Uterus (tissue), 4 donors: ENCODE results near the gene FAM162A. TPM values are rescaled to one million over a fixed set of nuclear protein-coding genes. Genes with fewer than 3 reads are reported as not detected.
"Not testable (repeated sequence)": the region's sequence is repeated elsewhere in the genome, so short reads cannot be mapped to it uniquely, and the experiment has no call there.

Source experiments
- DNase-seq, 2 donors: peaks; one replicate each; pipeline ENCODE4 v3.0.0-alpha.2; 2019 to 2020
- H3K27ac ChIP-seq, 2 donors: fragments of 200-600 bp; sonication (generic); 1 replicate in 1 of 2; 2 replicates in 1 of 2; pipeline ENCODE4 v1.5.1; 2016 to 2018
- H3K27me3 ChIP-seq, 2 donors: fragments of 200-600 bp; sonication (generic); one replicate each; pipeline ENCODE4 v1.5.1; 2018 to 2019; ENCODE audit warnings: control low read depth in 1 of 2
- H3K36me3 ChIP-seq, 2 donors: fragments of 200-600 bp; sonication (generic); one replicate each; pipeline ENCODE4 v1.5.1; 2019; ENCODE audit warnings: control low read depth in 1 of 2
- H3K4me1 ChIP-seq, 2 donors: fragments of 200-600 bp; sonication (generic); one replicate each; pipeline ENCODE4 v1.5.1; 2018 to 2019; ENCODE audit warnings: control low read depth in 1 of 2
- H3K4me3 ChIP-seq, 2 donors: fragments of 200-600 bp; sonication (generic); 1 replicate in 1 of 2; 2 replicates in 1 of 2; pipeline ENCODE4 v1.5.1; 2018 to 2019; ENCODE audit warnings: mild to moderate bottlenecking in 1 of 2
- H3K9me3 ChIP-seq, 2 donors: fragments of 200-600 bp; sonication (generic); one replicate each; pipeline ENCODE4 v1.5.1; 2019; ENCODE audit warnings: control low read depth in 1 of 2
- CTCF ChIP-seq, 4 experiments: fragments of 200-600 bp in 2 of 4; fragments of 450-650 bp in 2 of 4; sonication (generic) in 2 of 4; IDR thresholded peaks; one replicate each; pipeline ENCODE4 v1.5.1; 2016 to 2019; ENCODE audit warnings: antibody characterized with exemption in 4 of 4, mild to moderate bottlenecking in 2 of 4, moderate library complexity in 1 of 4
- POLR2A ChIP-seq, 2 donors: fragments of 450-650 bp; IDR thresholded peaks; one replicate each; pipeline ENCODE4 v1.6.1; 2016; ENCODE audit warnings: antibody characterized with exemption in 2 of 2, mild to moderate bottlenecking in 1 of 2, moderate library complexity in 1 of 2
- intact Hi-C: fragments of 100-400 bp; cut with DNase I; formaldehyde crosslinking; loops from one replicate; pipeline ENCODE4 v1.15.1; 2023; ENCODE audit warnings: low total_unique reads
- total RNA-seq, 4 donors: library from RNA; depleted of rRNA in 3 of 4; stranded (reverse); fragments of >200 nt in 3 of 4; gene quantifications; one replicate each; pipeline versions ENCODE4 v1.1.0 to v1.2.4, GENCODE V29; 2014 to 2023
- donor health status: DM: yes; HTN: yes; CAD: no.

The FAM162A gene
- total RNA-seq, 4 donors from 2014 or later = 17.6 to 99.9 (median 31.0) TPM

- H3K4me1 ChIP-seq = no peaks in the 10 kb centered on the region
- intact Hi-C loops = no loop called here
- no peak for DNase-seq
- no peak overlapping the region for H3K4me3 ChIP-seq
- no peaks in the 10 kb centered on the region for H3K36me3 ChIP-seq
- no peaks in the 10 kb centered on the region for H3K9me3 ChIP-seq
- no peak overlapping the region for H3K27ac ChIP-seq
- no peaks in the 10 kb centered on the region for H3K27me3 ChIP-seq
- no peak for TF ChIP-seq POLR2A (IDR thresholded peaks at IDR 0.05)
- TF ChIP-seq CTCF (IDR thresholded peaks at IDR 0.05) = no peak
These were observed 25.9 kb upstream of the FAM162A start for GRCh38 chr3:122357828-122358702.

- Histone ChIP-seq H3K9me3 (no peaks in the 10 kb centered on the region), H3K27ac (no peak overlapping the region), H3K4me3 (no peak overlapping the region), H3K36me3 (no peaks in the 10 kb centered on the region), H3K4me1 (no peaks in the 10 kb centered on the region), H3K27me3 (no peaks in the 10 kb centered on the region)
- intact Hi-C loops = no loop called here
- DNase-seq = no peak
- TF ChIP-seq POLR2A (IDR thresholded peaks at IDR 0.05) = no peak
- no peak for TF ChIP-seq CTCF (IDR thresholded peaks at IDR 0.05)
These were observed 25.3 kb upstream of the FAM162A start for GRCh38 chr3:122358703-122359032.

- intact Hi-C loops = no loop called here
- H3K36me3 ChIP-seq = no peaks in the 10 kb centered on the region
- H3K27me3 ChIP-seq = no peaks in the 10 kb centered on the region
- TF ChIP-seq CTCF (IDR thresholded peaks at IDR 0.05) (no peak), POLR2A (IDR thresholded peaks at IDR 0.05) (no peak)
- H3K4me3 ChIP-seq = no peak overlapping the region
- no peak overlapping the region for H3K27ac ChIP-seq
- DNase-seq = no peak
- H3K9me3 ChIP-seq = no peaks in the 10 kb centered on the region
- H3K4me1 ChIP-seq = no peaks in the 10 kb centered on the region
These were observed 22.0 kb upstream of the FAM162A start for GRCh38 chr3:122362026-122362425.

- no peaks in the 10 kb centered on the region for H3K9me3 ChIP-seq
- H3K4me1 ChIP-seq = no peaks in the 10 kb centered on the region
- H3K36me3 ChIP-seq = no peaks in the 10 kb centered on the region
- TF ChIP-seq POLR2A (IDR thresholded peaks at IDR 0.05) (no peak), CTCF (IDR thresholded peaks at IDR 0.05) (no peak)
- no peak overlapping the region for H3K27ac ChIP-seq
- no peaks in the 10 kb centered on the region for H3K27me3 ChIP-seq
- no peak for DNase-seq
- intact Hi-C loops = no loop called here
- H3K4me3 ChIP-seq = no peak overlapping the region
These were observed 19.5 kb upstream of the FAM162A start for GRCh38 chr3:122364490-122364889.

- H3K36me3 ChIP-seq = no peaks in the 10 kb centered on the region
- H3K9me3 ChIP-seq = no peaks in the 10 kb centered on the region
- TF ChIP-seq CTCF (IDR thresholded peaks at IDR 0.05) (no peak), POLR2A (IDR thresholded peaks at IDR 0.05) (no peak)
- no peak overlapping the region for H3K4me3 ChIP-seq
- H3K4me1 ChIP-seq = no peaks in the 10 kb centered on the region
- no peak for DNase-seq
- no peak overlapping the region for H3K27ac ChIP-seq
- intact Hi-C loops = no loop called here
- H3K27me3 ChIP-seq = no peaks in the 10 kb centered on the region
These were observed 18.9 kb upstream of the FAM162A start for GRCh38 chr3:122365073-122365472.

GRCh38 chr3:122365582-122366378 lies 18.2 kb upstream of the FAM162A start:
- H3K4me1 ChIP-seq, H3K4me3 ChIP-seq, H3K27me3 ChIP-seq, H3K9me3 ChIP-seq, H3K36me3 ChIP-seq, DNase-seq, H3K27ac ChIP-seq, intact Hi-C loops: not testable (repeated sequence)
